Bronchial epithelial cell (primary cell): ENCODE data around the gene RSPH10B2. TPM values are rescaled to one million over a fixed set of nuclear protein-coding genes. Genes with fewer than 3 reads are reported as not detected.
"Not testable (repeated sequence)": the region's sequence is repeated elsewhere in the genome, so short reads cannot be mapped to it uniquely, and the experiment has no call there.

Experiments
- DNase-seq: peaks from one replicate; pipeline ENCODE4 v3.0.0-alpha.2; 2010; ENCODE audit warnings: low read depth
- FAIRE-seq: peaks from 2 replicates; lab custom pipeline; 2011; peaks lifted over from hg19 to GRCh38; lab: Jason Lieb, UNC
- H3K27me3 ChIP-seq: 2 replicates; pipeline ENCODE4 v1.5.1; 2011; ENCODE audit warnings: low read length; ENCODE audit not compliant: control insufficient read depth, insufficient read depth
- H3K36me3 ChIP-seq: 2 replicates; pipeline ENCODE4 v1.5.1; 2011; ENCODE audit warnings: low read length; ENCODE audit not compliant: control insufficient read depth, insufficient read depth
- H3K4me3 ChIP-seq: 2 replicates; pipeline ENCODE4 v1.5.1; 2011; ENCODE audit warnings: mild to moderate bottlenecking, low read depth, low read length, control low read depth
- total RNA-seq: library from RNA; depleted of rRNA; stranded (reverse); fragments of >200 nt; gene quantifications from 2 replicates; pipeline ENCODE4 v1.2.1, GENCODE V29; 2014
- TF ChIP-seq, protein P1 (sequence below): IDR thresholded peaks from 2 replicates; pipeline ENCODE4 v1.5.1; 2011; ENCODE audit warnings: mild to moderate bottlenecking, moderate library complexity, low read length, control low read depth, inconsistent platforms; ENCODE audit not compliant: insufficient read depth, severe bottlenecking

RSPH10B2 gene
- 0.51 TPM in 1 of 2 replicates, not detected in the other for total RNA-seq

DNA sequence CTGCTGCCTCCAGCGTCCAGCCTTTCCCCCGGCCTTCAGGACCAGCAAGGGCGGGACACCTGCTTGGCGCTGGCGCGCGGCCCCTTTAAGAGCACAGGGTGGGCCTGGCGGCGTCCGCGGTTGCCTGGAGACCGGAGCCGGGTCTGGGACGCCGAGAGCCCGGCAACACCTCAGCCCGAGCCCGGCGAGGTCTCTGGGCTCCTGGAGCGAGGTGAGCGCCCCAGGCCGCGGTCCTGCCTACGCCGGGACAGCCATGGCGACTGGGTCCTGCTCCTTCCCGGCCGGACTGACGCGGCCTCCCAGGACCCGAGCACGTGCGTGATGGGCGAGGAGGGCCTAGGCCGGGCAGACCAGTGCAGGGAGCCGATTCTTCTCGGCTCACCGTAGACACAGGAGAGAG is at the start of gene RSPH10B2:
RSPH10B2 (plus strand) TSS at position 140 of the 400 bp plus-strand sequence. CDS start 3,575 bp downstream, outside the sequence.
- FAIRE-seq, DNase-seq, H3K27me3 ChIP-seq, H3K36me3 ChIP-seq, H3K4me3 ChIP-seq: not testable (repeated sequence)

DNA sequence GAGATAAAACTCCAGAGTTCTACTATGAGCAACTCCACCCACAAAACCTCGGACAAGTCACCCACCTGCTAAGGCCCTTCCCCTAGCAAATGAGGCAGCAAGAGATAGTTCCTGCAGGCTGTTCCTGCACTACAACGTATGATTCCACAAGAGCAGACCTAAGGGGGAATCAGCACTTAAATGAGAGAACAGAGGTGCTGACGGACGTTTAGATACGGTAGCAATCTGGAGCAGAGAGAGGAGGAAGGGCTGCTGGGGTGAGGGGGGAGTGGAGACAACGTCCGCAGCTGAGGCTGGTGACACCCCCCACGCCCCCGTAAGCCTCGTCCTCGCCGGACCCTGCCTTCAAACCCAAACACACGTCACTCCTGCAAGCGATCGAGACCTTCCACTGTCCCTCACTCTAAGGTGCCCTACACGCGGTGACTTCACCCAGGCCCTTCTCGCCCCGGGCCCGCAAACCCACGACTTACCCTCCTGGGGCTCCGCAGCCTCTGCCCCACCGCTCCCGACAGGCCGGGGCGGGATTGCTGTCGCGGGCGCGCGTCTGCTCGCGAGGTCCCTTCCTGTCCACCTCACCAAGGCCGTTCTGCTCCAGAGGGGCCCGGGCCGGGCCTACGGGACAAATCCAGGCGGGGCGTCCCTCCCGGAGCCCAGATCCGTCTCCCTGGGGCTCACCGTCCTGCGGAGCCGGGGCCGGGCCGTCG is 47.8 kb upstream of the RSPH10B2 start:
- H3K4me3 ChIP-seq: peak overlapping the region; percentile 63
- FAIRE-seq (no peak), DNase-seq (peak; percentile 26)
- H3K27me3 ChIP-seq: no peaks in the 10 kb centered on the region
- TF ChIP-seq, protein P1, sequence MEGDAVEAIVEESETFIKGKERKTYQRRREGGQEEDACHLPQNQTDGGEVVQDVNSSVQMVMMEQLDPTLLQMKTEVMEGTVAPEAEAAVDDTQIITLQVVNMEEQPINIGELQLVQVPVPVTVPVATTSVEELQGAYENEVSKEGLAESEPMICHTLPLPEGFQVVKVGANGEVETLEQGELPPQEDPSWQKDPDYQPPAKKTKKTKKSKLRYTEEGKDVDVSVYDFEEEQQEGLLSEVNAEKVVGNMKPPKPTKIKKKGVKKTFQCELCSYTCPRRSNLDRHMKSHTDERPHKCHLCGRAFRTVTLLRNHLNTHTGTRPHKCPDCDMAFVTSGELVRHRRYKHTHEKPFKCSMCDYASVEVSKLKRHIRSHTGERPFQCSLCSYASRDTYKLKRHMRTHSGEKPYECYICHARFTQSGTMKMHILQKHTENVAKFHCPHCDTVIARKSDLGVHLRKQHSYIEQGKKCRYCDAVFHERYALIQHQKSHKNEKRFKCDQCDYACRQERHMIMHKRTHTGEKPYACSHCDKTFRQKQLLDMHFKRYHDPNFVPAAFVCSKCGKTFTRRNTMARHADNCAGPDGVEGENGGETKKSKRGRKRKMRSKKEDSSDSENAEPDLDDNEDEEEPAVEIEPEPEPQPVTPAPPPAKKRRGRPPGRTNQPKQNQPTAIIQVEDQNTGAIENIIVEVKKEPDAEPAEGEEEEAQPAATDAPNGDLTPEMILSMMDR: no peak
- peaks cover 9% of the 10 kb centered on the region for H3K36me3 ChIP-seq

DNA sequence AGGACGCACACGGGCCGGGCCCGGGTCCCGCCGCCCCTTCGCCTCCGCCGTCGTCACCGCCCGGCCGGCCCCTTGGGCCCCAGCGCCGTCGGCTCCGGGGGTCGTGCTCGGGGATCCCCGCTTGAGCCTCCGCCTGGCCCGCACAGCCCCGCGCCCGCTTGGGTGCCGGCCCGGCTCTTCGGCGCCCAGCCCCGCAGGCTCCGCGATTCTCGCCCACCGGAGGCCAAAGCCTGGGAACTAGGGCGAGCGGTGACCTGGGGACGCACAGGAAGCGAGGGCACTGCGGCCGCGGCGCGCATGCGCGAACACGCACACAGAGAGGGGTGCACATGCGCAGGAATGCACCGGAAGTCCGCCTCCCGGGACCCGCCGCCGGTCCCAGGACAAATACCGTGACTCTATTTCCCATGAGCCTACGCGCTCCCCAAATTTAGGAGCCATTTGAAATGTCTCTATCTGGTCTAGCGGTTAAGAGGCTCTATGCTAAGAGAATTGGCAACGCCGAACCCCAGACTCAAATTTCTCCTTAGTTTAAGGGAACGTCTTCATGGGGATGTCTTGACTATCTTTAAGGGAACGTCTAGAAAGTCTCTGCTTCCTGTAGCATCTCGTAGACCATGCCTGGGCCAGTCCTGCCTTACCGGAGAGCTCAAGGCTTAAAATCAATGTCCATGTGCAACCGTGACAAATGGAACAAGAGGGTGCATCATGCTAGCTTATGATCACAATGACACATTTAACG is 47.1 kb upstream of the RSPH10B2 start, which contains the start of gene ZNF12:
ZNF12 (minus strand) TSS at position 282 of the 742 bp plus-strand sequence. CDS start 1,774 bp downstream, outside the sequence.
- DNase-seq: peak; percentile 84
- TF ChIP-seq, protein P1: no peak
- no peak for FAIRE-seq
- Histone ChIP-seq H3K4me3 (peak within 1 kb of the TSS; percentile 63), H3K27me3 (no peaks in the 10 kb centered on the region), H3K36me3 (peaks cover 9% of the 10 kb centered on the region)

DNA sequence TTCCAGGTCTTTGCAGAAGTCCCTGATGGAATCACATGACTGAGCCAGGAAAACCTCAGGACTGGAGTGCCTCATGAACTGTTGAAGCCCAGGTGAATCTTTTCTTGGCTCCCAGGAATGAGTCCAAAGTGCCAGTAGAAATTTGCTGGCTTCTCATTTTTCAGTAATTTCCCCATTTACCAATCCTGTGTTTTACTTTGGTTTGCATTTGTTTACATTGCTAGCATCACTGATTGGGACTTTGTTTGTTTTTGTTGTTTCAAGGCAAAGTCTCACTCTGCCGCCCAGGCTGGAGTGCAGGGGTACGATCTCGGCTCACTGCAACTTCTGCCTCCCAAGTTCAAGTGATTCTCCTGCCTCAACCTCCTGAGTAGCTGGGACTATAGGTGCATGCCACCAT is 45.6 kb upstream of the RSPH10B2 start:
- TF ChIP-seq, protein P1: no peak
- no peak overlapping the region for H3K4me3 ChIP-seq
- FAIRE-seq: no peak
- DNase-seq: no peak
- peaks cover 7% of the 10 kb centered on the region for H3K36me3 ChIP-seq
- no peaks in the 10 kb centered on the region for H3K27me3 ChIP-seq

DNA sequence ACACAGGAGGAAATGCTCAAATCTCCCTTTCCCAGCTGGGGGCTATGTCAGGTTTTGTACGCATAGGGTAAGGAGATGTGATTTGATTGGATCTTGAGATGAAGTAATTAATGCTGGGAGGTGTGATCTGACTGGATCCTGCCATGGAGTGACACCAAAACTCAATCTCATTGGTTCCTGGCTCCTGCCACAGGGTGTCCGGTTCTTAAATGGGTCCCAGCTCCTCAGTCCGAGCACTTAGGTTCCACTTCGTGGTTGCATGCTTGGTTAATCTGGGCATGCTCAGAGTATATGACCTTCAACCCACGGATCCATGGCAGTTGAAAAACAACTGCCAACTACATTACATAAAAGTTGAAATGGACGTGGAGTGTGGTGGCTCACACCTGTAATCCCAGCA is 44.1 kb upstream of the RSPH10B2 start:
- Histone ChIP-seq H3K27me3 (no peaks in the 10 kb centered on the region), H3K36me3 (no peaks in the 10 kb centered on the region), H3K4me3 (no peak overlapping the region)
- TF ChIP-seq, protein P1: no peak
- no peak for FAIRE-seq
- DNase-seq: no peak

DNA sequence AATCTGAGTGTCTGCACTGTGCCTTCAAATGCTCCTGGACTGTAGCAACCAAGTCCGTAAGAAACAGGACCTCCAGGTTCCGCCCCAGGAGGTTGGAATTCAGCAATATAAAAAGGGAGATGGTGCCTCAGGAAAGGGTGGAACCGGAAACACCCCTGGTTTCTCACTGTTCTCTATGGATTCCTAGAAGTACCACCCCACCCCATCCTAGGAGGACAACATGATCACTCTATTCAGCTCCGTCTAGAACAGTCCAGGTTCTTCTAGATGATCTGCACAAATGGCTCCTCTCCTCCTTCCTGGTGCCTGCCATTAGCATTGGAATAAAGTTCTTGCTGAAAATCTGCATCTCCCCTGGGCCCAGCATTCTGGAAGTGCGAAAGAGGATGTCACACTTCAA is 39.5 kb upstream of the RSPH10B2 start:
- no peak for DNase-seq
- no peak overlapping the region for H3K4me3 ChIP-seq
- TF ChIP-seq, protein P1: no peak
- no peaks in the 10 kb centered on the region for H3K27me3 ChIP-seq
- H3K36me3 ChIP-seq: no peaks in the 10 kb centered on the region
- FAIRE-seq: no peak

DNA sequence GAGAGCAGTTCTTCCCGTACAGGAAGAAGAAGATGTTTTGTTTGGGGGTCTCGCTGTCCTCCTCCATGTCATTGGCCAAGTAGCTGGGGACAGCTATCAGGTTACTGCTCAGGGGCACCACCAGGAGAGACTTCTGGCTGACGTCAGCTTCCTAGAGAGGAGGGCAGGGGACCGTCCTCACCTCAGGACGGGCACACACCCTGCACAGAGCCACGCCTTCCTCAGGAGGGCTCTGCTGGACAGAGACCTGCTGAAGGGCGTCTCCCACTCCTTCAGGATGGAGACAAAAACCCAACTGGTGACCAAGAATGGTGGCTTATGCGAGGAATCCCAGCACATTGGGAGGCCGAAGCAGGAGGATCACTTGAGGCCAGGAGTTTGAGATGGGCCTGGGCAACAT is 38.0 kb upstream of the RSPH10B2 start:
- DNase-seq, H3K36me3 ChIP-seq, FAIRE-seq, H3K27me3 ChIP-seq, H3K4me3 ChIP-seq: not testable (repeated sequence)
